CD14-positive monocyte (primary cell): ENCODE data around the gene ME1. TPM values are rescaled to one million over a fixed set of nuclear protein-coding genes. Genes with fewer than 3 reads are reported as not detected.
"Not testable (repeated sequence)": the region's sequence is repeated elsewhere in the genome, so short reads cannot be mapped to it uniquely, and the experiment has no call there.

Experiments used
- DNase-seq, 3 donors: peaks; one replicate each; pipeline ENCODE4 v3.0.0-alpha.2; 2011 to 2022
- H2AFZ ChIP-seq: 2 replicates; pipeline ENCODE4 v1.6.0; 2012; ENCODE audit warnings: mild to moderate bottlenecking, low read depth, low read length, inconsistent platforms; ENCODE audit not compliant: insufficient read depth, poor library complexity, severe bottlenecking
- H3K27ac ChIP-seq, 2 donors: 1 replicate in 1 of 2; 2 replicates in 1 of 2; pipeline ENCODE4 v1.5.1; 2012 to 2013; ENCODE audit warnings: low read length in 2 of 2, control low read depth in 1 of 2, inconsistent platforms in 1 of 2, low read depth in 1 of 2, mild to moderate bottlenecking in 1 of 2
- H3K27me3 ChIP-seq, 2 donors: one replicate each; pipeline versions ENCODE4 v1.6.0 to v1.6.1; 2011 to 2013; ENCODE audit warnings: low read length in 2 of 2; ENCODE audit not compliant: control insufficient read depth in 2 of 2, insufficient read depth in 2 of 2
- H3K36me3 ChIP-seq, 2 donors: replicated peaks in 1 of 2; 1 replicate in 1 of 2; 2 replicates in 1 of 2; pipeline versions ENCODE4 v1.5.1 to v1.6.1; 2012 to 2013; ENCODE audit warnings: low read length in 2 of 2, control low read depth in 1 of 2, inconsistent platforms in 1 of 2, mild to moderate bottlenecking in 1 of 2; ENCODE audit not compliant: insufficient read depth in 2 of 2, control insufficient read depth in 1 of 2
- H3K4me1 ChIP-seq, 2 donors: 1 replicate in 1 of 2; 2 replicates in 1 of 2; pipeline versions ENCODE4 v1.5.1 to v1.6.1; 2012 to 2013; ENCODE audit warnings: low read length in 2 of 2, control low read depth in 1 of 2, inconsistent platforms in 1 of 2, mild to moderate bottlenecking in 1 of 2, moderate library complexity in 1 of 2; ENCODE audit not compliant: insufficient read depth in 2 of 2, control insufficient read depth in 1 of 2
- H3K4me2 ChIP-seq: replicated peaks from 2 replicates; pipeline ENCODE3; 2012; ENCODE audit warnings: low read length, moderate library complexity, mild to moderate bottlenecking; ENCODE audit not compliant: poor library complexity, severe bottlenecking; ENCODE audit errors: extremely low read depth
- H3K4me3 ChIP-seq, 3 experiments: fragments of 200-600 bp in 1 of 3; sonication (generic) in 1 of 3; replicated peaks in 1 of 3; 1 replicate in 2 of 3; 2 replicates in 1 of 3; pipeline ENCODE4 v1.5.1; 2011 to 2013; ENCODE audit warnings: low read length in 3 of 3, mild to moderate bottlenecking in 3 of 3, control low read depth in 2 of 3, low read depth in 2 of 3, inconsistent platforms in 1 of 3, moderate library complexity in 1 of 3
- H3K79me2 ChIP-seq: 2 replicates; pipeline ENCODE4 v1.6.0; 2012; ENCODE audit warnings: mild to moderate bottlenecking, control low read depth, inconsistent platforms, low read length, moderate library complexity; ENCODE audit not compliant: insufficient read depth
- H3K9ac ChIP-seq: 2 replicates; pipeline ENCODE4 v1.6.0; 2017; ENCODE audit warnings: low read length, mild to moderate bottlenecking; ENCODE audit not compliant: insufficient read depth, poor library complexity, severe bottlenecking
- H3K9me3 ChIP-seq, 2 donors: replicated peaks in 1 of 2; 1 replicate in 1 of 2; 2 replicates in 1 of 2; pipeline versions ENCODE4 v1.5.1 to v1.6.1; 2012 to 2013; ENCODE audit warnings: low read length in 2 of 2, control low read depth in 1 of 2; ENCODE audit not compliant: control insufficient read depth in 1 of 2, insufficient read depth in 1 of 2
- H4K20me1 ChIP-seq: 2 replicates; pipeline ENCODE4 v1.6.0; 2012; ENCODE audit warnings: mild to moderate bottlenecking, low read length, control low read depth, moderate library complexity; ENCODE audit not compliant: insufficient read depth
- H3K27ac Mint-ChIP-seq, 7 donors: one replicate each; pipeline ENCODE4 v1.8.0; 2020; ENCODE audit warnings: mild to moderate bottlenecking in 7 of 7, mixed read lengths in 7 of 7, moderate library complexity in 6 of 7, inconsistent platforms in 2 of 7
- H3K27me3 Mint-ChIP-seq, 3 donors: one replicate each; pipeline ENCODE4 v1.8.0; 2021 to 2022; ENCODE audit warnings: low read depth in 3 of 3, mild to moderate bottlenecking in 3 of 3, mixed read lengths in 3 of 3, moderate library complexity in 3 of 3, inconsistent platforms in 1 of 3
- H3K36me3 Mint-ChIP-seq, 2 donors: one replicate each; pipeline ENCODE4 v1.8.0; 2020; ENCODE audit warnings: mixed read lengths in 2 of 2, inconsistent platforms in 1 of 2, mild to moderate bottlenecking in 1 of 2
- H3K4me1 Mint-ChIP-seq: one replicate; pipeline ENCODE4 v1.8.0; 2020; ENCODE audit warnings: mild to moderate bottlenecking, mixed read lengths
- H3K4me3 Mint-ChIP-seq, 2 donors: one replicate each; pipeline ENCODE4 v1.8.0; 2020; ENCODE audit warnings: mild to moderate bottlenecking in 2 of 2, mixed read lengths in 2 of 2, moderate library complexity in 1 of 2
- H3K9me3 Mint-ChIP-seq, 7 donors: one replicate each; pipeline ENCODE4 v1.8.0; 2020 to 2022; ENCODE audit warnings: mixed read lengths in 7 of 7, mild to moderate bottlenecking in 6 of 7, moderate library complexity in 6 of 7, inconsistent platforms in 2 of 7
- CTCF ChIP-seq: fragments of 200-600 bp; IDR thresholded peaks from one replicate; pipeline ENCODE4 v1.8.0; 2022; ENCODE audit warnings: antibody characterized with exemption, mild to moderate bottlenecking
- WGBS: methylation state at CpG from one replicate; pipeline ENCODE4 v1.1.5; 2013; ENCODE audit warnings: missing lambda C conversion rate; ENCODE audit not compliant: insufficient coverage; 5-methylcytosine and 5-hydroxymethylcytosine counted together
- intact Hi-C, 2 donors: fragments of 100-400 bp; cut with micrococcal nuclease; formaldehyde crosslinking; loops; one replicate each; pipeline versions ENCODE4 v1.15.0 to v1.15.1; 2023
- polyA plus RNA-seq, 3 donors: library from polyadenylated mRNA; depleted of rRNA in 1 of 3; unstranded in 2 of 3; stranded (reverse) in 1 of 3; fragments of 300-500 nt in 2 of 3; fragments of >200 nt in 1 of 3; fragmentation: Illumina TruSeq in 2 of 3; gene quantifications; 1 replicate in 2 of 3; 2 replicates in 1 of 3; pipeline ENCODE4 v1.2.3, GENCODE V29; 2012 to 2021

ME1 gene
- polyA plus RNA-seq, 3 donors: 1.3 to 4.0 (median 2.1) TPM

GRCh38 chr6:83192871-83193746 lies 237.7 kb downstream of the ME1 start, which contains the start of the genes PGM3 and RWDD2A:
Gene PGM3, minus strand, starts transcription at chr6:83193265. Its CDS starts 2,253 bp downstream, at chr6:83191012.
Gene RWDD2A, plus strand, starts transcription at chr6:83193357. Its CDS starts 1,095 bp downstream, at chr6:83194452.
- H3K9me3 ChIP-seq: no peaks in the 10 kb centered on the region
- peak within 1 kb of the TSS in 1 of 2 donors; percentile 75 for H3K27ac ChIP-seq
- H3K4me2 ChIP-seq: peak within 1 kb of the TSS; percentile 87
- peaks cover 2 to 18% of the 10 kb centered on the region in 2 donors for H3K36me3 ChIP-seq
- peak within 1 kb of the TSS; percentile 99 for H2AFZ ChIP-seq
- peaks cover 0 to 8% (median 7%) of the 10 kb centered on the region in 3 donors for H3K27me3 Mint-ChIP-seq
- peak within 1 kb of the TSS; percentile 70 to 90 (median 70) for H3K4me3 ChIP-seq
- peaks cover 14 to 22% of the 10 kb centered on the region in 2 donors for H3K36me3 Mint-ChIP-seq
- H4K20me1 ChIP-seq: no peaks in the 10 kb centered on the region
- H3K27ac Mint-ChIP-seq: peak within 1 kb of the TSS; percentile 83 to 97 (median 91)
- H3K9me3 Mint-ChIP-seq: no peaks in the 10 kb centered on the region
- TF ChIP-seq CTCF: no peak
- intact Hi-C loops: loop anchor here (5.0 to 10.0 kb wide), 2 partner anchors 126 to 948 kb away; partner anchors contain the start of genes DOP1A (in 2 of the 2), UBE3D (in 2 of the 2) and IBTK (in 1 of the 2)
- H3K4me3 Mint-ChIP-seq: peak within 1 kb of the TSS; percentile 97 to 100
- under 1% methylated on average over 80 of the region's 88 CpGs for WGBS
- peaks cover 0 to 7% of the 10 kb centered on the region in 2 donors for H3K27me3 ChIP-seq
- peaks cover 19% of the 10 kb centered on the region for H3K79me2 ChIP-seq
- H3K4me1 ChIP-seq: peaks cover 14 to 21% of the 10 kb centered on the region in 2 donors
- DNase-seq: peak; percentile 77 to 88 (median 85)
- H3K9ac ChIP-seq: peak within 1 kb of the TSS; percentile 80
- peaks cover 19% of the 10 kb centered on the region for H3K4me1 Mint-ChIP-seq

DNA sequence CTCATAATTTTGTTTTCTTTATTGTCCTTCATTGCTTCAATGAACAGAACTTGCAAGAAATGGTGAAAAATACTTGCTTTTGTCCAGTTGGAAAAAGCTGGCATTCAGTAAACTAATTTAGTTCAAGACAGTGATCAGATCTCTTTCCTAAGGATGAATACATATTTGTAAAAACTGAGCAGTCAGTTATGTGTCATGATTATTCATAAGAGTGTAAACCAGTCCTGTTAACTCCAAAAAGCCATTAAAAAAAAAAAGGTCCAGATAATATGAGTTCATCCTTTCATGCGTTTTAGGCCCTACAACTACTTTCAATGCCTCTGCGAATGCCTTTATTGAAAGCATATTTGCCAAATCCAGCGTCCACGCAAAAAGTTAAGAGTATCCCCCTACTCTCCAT lies 238.4 kb downstream of the ME1 start:
- Mint-ChIP-seq H3K9me3 (no peaks in the 10 kb centered on the region), H3K4me3 (peak overlapping the region; percentile 97 to 100), H3K27ac (peak overlapping the region in 3 of 7 donors; percentile 83 to 95 (median 91)), H3K27me3 (peaks cover 0 to 8% (median 7%) of the 10 kb centered on the region in 3 donors), H3K36me3 (peaks cover 18 to 24% of the 10 kb centered on the region in 2 donors), H3K4me1 (peaks cover 19% of the 10 kb centered on the region)
- Histone ChIP-seq H3K27me3 (peaks cover 0 to 7% of the 10 kb centered on the region in 2 donors), H3K4me1 (peaks cover 14 to 21% of the 10 kb centered on the region in 2 donors), H3K4me3 (peak overlapping the region; percentile 70 to 90 (median 70)), H4K20me1 (no peaks in the 10 kb centered on the region), H2AFZ (peak overlapping the region; percentile 99), H3K27ac (peak overlapping the region in 1 of 2 donors; percentile 75), H3K9ac (peak overlapping the region; percentile 80), H3K9me3 (no peaks in the 10 kb centered on the region), H3K4me2 (peak overlapping the region; percentile 87), H3K36me3 (peaks cover 2 to 24% of the 10 kb centered on the region in 2 donors), H3K79me2 (peaks cover 19% of the 10 kb centered on the region)
- intact Hi-C loops: loop anchor here (5.0 to 10.0 kb wide), 2 partner anchors 125 to 948 kb away; partner anchors contain the start of genes DOP1A (in 2 of the 2), UBE3D (in 2 of the 2) and IBTK (in 1 of the 2)
- 0% methylated on average over 4 of the region's 4 CpGs for WGBS
- no peak for TF ChIP-seq CTCF
- DNase-seq: no peak

- H3K9me3 ChIP-seq, H3K4me3 ChIP-seq, H3K27ac ChIP-seq, H3K9me3 Mint-ChIP-seq, H2AFZ ChIP-seq, H3K4me3 Mint-ChIP-seq, H3K27ac Mint-ChIP-seq, DNase-seq, H3K27me3 ChIP-seq, H3K27me3 Mint-ChIP-seq, H3K9ac ChIP-seq, H4K20me1 ChIP-seq: not testable (repeated sequence)
- Histone ChIP-seq H3K4me2 (peak overlapping the region; percentile 87), H3K36me3 (peaks cover 6 to 29% of the 10 kb centered on the region in 2 donors), H3K79me2 (peaks cover 19% of the 10 kb centered on the region), H3K4me1 (peaks cover 14 to 21% of the 10 kb centered on the region in 2 donors)
- WGBS: 89% methylated on average over 14 of the region's 18 CpGs
- H3K36me3 Mint-ChIP-seq: peaks cover 21 to 22% of the 10 kb centered on the region in 2 donors
- intact Hi-C loops: loop anchor here (5.0 to 10.0 kb wide), 2 partner anchors 125 to 947 kb away; partner anchors contain the start of genes DOP1A (in 2 of the 2), UBE3D (in 2 of the 2) and IBTK (in 1 of the 2)
- H3K4me1 Mint-ChIP-seq: peaks cover 19% of the 10 kb centered on the region
Measured at GRCh38 chr6:83191974-83192373, 238.9 kb downstream of the ME1 start.
